Measurements from ENCODE around the gene PNPLA7.

Gene PNPLA7

GRCh38 chr9:137492464-137493363 is 57.5 kb downstream of the PNPLA7 start:
- DNase-seq = no peak

GRCh38 chr9:137491735-137492432 is 58.3 kb downstream of the PNPLA7 start:
- DNase-seq = no peak

GRCh38 chr9:137490532-137491186 is 59.5 kb downstream of the PNPLA7 start:
- no peak for DNase-seq

GRCh38 chr9:137488906-137489305 is 61.3 kb downstream of the PNPLA7 start:
- DNase-seq = no peak

- DNase-seq = no peak
Observed at GRCh38 chr9:137488327-137488653, 61.9 kb downstream of the PNPLA7 start.

GRCh38 chr9:137487454-137488326 is 62.5 kb downstream of the PNPLA7 start:
- DNase-seq = no peak

- no peak for DNase-seq
Observed at GRCh38 chr9:137486545-137487453, 63.4 kb downstream of the PNPLA7 start.

GRCh38 chr9:137486141-137486490 is 64.1 kb downstream of the PNPLA7 start:
- DNase-seq = no peak

- DNase-seq = no peak
Observed at GRCh38 chr9:137485343-137486140, 64.7 kb downstream of the PNPLA7 start.

- no peak for DNase-seq
Observed at GRCh38 chr9:137484551-137485315, 65.5 kb downstream of the PNPLA7 start.

- no peak for DNase-seq
Observed at GRCh38 chr9:137482094-137482781, 68.0 kb downstream of the PNPLA7 start.

GRCh38 chr9:137480686-137481683 is 69.2 kb downstream of the PNPLA7 start:
- no peak for DNase-seq

- DNase-seq = no peak
Observed at GRCh38 chr9:137479892-137480685, 70.1 kb downstream of the PNPLA7 start.

- no peak for DNase-seq
Observed at GRCh38 chr9:137478962-137479861, 71.0 kb downstream of the PNPLA7 start.

- no peak for DNase-seq
Observed at GRCh38 chr9:137478613-137478961, 71.6 kb downstream of the PNPLA7 start.

Data from CD4-positive, alpha-beta T cell treated with Interleukin-4 for 4 hours (primary cell).